Stimulated activated CD4-positive, alpha-beta T cell treated with anti-CD3 and anti-CD28 coated beads, Interleukin-2, amount 100 ng/mL, for 4 hours (primary cell): ENCODE measurements around the gene SYNPO.

ENCODE experiments used
- DNase-seq: peaks from one replicate; pipeline ENCODE4 v3.0.0-alpha.2; 2020; ENCODE audit warnings: low read depth

The SYNPO gene

DNA sequence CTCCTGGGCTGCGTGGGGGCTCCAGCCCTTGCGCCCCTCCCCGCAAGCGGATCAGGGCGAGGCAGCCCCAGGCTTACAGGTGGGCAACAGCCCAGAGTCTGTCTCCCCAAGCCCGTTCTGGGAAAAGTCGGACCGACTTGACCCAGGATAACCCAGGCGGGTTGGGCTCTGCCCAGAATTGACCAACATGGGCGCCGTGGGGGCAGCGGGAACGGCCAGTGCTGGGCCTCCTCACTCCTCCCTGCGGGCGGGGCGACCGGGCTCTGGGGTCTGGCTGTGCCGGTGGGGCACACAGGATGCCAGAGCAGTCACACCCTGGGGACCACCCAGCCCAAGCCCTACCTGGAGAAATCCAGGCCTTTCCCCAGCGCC is 15.3 kb upstream of the SYNPO start:
- DNase-seq: no peak

DNA sequence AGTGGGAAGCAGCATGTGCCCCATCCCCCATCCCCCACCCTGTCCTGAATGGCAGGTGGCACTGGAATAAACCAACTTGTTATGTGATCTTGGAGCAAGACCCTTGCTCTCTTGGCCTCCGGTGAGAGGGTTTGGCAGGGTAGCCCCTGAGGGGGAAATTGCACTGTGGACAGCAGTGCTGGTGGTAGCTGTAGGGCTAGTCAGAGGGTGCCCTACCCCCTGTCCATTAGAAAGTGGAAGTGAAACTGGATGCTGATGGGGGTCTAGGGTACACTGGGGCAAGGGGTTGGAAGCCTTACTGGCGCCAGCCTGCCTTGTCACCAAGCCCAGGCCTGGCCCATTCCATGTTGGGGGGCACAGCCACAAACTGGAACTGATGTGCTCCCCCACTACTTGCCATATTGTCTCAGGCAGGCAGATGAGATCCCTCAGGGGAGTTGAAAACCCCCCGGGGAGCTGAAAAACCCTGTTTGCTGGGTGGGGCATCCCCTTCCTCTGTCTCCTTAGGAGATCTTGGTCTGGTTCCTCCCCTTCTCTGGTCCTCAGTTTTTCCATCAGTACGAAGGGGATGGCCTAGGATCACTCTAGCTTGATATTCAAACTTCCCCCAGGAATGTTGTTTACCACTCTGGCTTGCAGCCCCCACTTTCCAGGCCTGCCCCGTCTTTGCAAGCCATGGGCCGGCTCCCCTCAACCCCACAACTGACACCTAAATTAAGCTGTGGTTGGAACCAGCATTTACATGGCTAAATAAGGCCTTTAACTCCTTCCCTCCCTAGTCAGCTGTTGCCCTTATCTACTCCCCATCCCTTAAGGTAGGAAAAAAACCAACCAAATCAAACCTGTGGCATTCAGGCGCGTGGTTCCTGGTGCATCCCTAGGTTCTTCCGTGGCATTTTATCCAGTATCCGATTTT is 14.4 kb upstream of the SYNPO start:
- no peak for DNase-seq

DNA sequence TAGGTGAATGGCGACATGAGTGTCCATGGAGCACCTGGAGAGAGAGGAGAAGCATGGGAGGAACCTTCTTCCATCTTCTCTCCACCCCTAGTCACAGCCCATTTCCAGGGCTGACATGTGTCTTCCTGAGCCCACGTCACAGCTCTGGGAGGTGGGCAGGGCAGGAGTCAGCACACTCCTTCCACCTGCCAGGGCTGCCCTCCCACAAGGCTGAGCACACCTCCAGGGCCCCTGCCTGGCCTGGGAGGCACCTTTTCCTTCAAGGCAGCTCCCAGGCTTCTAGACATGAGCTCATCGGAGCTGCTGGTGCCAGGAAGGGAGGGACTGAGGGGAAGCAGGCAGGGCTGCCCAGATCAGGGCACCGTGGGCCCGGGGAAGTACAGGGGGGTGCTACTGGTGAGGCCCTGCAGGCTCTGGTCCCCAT is 13.6 kb upstream of the SYNPO start:
- no peak for DNase-seq

DNA sequence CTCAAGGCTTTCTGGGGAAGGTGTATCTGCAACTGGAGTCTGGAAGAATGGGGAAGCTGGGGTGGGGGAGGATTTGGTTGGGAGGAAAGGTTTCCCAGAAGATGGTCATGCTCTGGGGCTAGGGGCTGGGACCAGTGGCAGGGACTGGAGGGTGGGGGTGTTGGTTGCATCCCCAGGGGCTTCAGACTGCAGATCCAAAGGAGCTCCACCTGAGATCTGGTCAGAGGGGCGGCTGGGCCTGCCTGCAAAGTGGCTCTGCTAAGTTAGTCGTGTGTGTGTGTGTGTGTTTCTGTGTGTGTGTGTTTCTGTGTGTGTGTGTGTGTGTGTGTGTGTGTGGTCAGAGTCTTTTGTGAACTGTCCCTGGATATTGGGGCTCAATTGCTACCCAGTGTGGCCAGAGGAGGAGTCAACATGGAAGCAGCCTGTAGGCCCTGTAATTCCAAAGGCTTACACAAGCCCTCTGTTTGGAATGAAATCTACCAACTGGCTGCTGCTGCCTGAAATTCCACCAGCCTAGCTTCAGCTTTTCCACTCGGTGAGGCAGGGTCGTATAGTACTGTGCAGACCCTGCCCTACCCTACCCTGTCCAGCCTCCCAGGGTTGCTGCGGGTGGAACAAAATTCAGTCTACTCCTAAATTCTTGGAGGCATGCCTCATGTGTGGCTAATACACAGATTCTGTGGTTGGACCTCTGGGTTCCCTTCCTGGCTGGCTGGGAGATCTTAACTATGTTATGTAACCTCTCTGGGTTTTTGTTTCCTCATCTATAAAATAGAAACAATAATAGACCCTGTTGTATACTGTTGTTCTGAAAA is 12.5 kb upstream of the SYNPO start:
- no peak for DNase-seq

DNA sequence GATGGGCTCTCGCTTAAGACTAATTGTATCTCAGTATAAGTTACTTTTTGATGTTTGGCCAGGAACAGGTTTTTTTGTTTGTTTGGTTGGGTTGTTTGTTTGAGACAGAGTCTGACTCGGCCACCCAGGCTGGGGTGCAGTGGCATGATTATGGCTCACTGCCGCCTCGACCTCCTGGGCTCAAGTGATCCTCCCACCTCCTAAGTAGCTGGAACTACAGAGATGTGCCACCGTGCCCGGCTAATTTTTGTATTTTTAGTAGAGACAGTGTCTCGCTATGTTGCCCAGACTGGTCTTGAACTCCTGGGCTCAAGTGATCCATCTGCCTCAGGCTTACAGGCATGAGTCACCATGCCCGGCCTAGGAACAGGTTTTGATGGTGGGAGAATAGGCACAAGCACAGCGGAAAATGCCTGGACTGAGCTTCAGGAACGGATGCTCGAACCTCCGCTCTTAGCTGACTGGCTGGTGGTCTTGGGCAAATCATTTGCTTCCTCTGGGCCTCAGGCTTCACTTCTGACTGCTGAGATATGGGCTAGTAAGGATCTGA is 11.4 kb upstream of the SYNPO start:
- DNase-seq: no peak

DNA sequence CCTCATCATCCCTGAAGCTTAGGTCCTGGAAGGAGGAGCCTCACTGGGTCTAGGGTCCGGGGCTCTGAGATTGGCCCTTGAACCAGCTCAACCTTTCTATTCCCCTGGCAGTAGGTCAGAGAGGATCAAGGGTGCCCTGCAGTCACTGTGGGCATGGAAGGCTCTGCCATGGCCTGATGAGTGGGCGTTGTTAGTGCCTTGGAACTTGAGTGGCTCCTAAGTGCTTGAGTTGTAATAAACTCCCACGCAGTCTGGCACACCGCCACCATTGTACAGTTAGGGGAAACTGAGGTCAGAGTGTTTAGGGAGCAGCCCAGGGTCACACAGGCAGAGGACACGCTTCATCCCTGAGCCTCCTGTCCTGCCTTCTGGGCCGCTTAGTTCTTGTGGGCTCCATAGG is 10.4 kb upstream of the SYNPO start:
- DNase-seq: no peak

DNA sequence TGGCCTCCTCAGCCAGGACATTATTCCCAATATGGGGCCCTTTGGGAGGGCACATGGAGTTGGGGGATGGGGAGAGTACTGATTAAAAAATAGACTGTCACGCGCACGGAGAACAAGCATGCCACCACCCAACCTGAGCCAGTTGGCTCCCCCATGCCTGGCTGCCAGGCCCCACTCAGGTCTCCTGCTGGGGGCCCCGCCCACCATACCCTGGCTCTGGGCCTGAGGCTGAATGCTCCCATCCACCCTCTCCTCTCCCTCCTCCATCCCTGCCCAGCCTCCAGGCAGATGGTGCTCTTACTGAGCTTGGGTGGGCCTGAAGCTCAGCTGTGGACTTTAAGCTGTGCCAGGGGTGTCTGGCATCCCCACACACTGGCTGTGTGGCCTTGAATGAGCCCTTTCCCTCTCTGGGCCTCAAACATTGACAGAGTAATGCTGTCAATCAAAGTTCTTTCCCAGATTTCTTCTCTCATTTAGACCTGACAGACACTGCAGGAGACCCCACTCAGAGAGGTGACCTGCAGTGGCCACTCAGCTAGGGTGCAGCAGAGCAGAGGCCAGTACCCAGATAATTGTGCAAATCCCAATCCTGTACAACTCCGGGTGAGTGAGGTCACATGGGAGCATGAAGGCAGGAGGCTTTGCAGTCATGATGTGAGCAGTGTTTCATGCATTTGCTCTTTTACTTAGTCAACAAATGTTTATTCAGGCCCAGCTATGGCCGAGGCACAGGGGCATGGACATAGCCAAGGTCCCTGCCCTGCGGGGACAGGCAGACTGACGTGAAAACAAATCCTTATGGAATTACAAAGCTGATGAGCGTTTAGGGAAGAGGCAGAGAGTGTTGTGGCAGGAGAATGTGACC is 9.8 kb upstream of the SYNPO start:
- no peak for DNase-seq

DNA sequence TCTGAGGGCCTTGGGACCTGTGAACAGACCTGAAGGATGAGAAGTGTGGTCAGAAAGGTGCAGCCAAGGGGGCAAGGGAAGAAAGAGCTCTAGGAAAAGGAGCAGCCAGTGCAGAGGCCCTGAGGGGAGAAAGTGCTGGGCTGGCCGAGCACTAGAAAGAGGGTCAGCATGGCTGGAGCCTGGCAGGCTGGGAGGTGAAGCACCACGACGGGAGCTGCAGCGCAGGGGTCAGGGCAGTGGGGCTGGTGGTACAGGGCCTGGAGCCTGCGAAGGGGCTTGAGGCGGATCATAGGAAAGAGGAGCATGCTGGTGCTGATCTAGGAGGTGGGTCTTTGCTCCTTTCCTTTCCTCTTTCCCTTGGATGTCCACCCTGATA is 9.1 kb upstream of the SYNPO start:
- DNase-seq: no peak

DNA sequence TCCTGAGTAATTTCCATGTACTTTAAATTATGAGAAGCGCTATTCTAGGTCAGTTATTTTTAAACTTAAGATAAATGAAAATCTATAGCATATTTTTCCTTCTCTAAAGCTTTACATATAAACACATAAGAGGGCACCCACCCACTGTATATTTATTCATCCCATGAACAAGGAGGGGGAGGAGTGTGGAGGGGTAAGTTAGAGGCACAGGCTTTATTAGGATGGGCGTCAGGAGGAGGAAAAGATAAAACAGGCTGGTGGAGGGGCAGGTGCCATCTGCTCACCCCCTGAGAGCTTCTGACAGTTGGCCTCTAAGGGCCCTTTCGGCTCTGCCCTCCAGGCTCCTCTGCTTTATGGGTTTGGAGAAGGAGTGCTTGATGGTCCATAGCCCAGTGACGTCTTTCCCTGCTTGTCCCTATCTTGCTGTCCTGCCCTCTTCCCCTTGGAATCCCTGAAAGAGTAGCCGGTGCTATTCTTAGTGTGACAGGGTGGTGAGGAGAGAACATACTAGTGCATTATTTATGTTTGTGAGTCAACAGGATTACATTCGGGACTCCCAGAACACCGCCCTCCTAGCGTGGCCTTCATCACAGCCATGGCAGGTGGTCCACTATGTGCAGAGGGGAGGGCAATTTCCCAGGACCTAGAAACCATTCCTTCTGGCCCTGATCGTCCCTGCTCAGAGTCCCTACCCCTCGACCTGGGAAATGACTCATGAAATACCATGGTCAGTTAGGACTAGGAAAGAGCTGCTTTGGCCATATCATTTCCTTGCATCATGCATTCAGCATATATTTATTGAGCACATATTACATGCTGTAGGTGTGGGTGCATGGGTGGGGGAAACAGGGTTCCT is 7.9 kb upstream of the SYNPO start:
- no peak for DNase-seq

DNA sequence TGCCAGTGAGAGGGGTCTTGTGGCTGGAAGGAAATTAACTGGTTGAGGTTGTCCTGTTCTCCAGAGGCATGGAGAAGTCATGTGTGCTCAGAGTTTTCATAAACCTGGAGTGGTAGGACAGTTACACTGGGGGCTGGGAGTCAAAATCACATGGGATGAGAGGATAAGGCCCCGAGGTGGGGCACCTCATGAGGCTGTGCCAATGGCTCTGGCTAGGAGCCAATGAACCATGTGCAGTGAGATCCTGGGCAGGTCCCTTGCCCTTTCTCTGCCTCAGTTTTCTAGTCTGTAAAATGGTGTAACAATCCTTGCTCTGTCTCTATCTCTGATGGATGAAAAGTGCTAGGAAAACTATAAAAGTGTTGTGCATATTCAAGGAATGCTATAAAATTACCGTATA is 7.0 kb upstream of the SYNPO start:
- DNase-seq: no peak

DNA sequence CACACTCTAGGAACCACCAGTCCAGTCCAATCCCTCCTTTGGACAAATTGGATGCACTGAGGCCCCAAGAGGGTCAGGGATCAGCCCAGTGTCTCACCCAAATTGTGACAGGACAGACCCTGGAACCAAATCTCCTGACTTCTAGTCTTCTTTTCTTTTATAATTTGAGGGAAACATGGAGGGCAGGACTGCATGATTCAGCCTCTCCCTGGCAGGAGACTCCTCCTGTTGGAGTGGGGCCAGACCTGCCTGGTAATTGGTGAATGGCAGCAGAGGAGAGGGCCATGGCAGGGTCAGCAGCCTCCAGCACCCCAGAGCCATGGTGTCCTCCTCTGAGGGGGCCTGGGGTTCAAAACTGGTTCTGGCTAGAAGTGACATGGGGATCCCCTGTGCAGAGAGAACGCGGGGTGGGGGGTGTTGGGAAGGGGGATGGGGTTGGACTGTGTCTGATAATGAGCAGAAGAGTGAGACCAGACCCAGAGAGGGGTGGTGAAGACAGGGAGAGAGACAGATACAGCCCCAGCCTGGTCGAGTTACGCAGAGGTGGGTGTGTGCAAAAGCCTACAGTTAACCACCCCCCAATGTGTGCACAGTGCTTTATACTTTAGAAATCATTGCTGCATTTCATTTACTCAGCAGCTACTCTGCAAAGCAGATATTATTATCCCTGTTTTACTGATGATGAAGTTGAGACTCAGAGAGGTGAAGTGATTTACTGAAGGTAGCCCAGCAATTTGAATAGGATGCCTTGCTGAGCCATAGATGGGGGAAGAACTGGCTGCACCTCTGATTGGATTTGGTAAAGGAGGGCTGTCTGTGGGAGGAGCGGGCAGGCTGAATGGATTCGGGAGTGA is 3.8 kb upstream of the SYNPO start:
- DNase-seq: no peak

DNA sequence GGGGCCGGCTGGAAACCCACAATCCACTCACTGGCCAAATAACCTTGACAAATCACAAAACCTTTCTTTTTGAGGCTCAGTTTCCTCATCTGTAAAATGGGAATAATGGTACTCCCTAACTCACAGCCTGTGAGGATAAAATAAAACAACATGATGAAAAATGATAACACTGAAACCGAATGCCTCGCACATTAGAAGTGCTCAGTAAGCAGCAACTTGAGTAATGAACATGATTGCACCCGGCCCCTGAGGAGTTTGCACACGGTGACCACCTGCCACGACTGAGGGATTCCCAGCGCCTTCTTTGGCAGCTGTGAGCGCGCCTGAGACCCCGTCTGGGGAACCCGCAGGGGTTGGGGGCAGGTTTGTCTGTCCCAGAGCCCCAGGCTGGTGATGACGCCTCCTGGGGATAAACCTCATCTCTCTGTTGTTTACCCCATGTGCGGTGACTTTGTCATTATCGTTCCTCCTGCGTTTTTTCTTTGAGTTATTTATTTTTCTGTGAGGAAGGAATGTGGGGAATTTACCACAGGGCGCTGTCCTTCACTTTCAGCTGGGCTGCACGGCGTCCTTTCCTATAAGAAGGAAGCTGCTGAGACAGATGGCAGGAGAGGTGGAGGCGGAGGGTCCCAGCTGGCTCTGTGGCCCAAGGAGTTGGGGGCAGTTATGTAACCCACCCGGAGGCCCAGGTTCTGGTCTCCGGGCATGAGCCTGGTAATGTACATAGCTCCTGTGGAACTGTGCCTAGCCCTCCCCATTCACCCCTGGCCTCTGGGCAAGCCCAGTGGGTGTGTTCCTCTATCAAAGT is 3.0 kb upstream of the SYNPO start:
- no peak for DNase-seq

DNA sequence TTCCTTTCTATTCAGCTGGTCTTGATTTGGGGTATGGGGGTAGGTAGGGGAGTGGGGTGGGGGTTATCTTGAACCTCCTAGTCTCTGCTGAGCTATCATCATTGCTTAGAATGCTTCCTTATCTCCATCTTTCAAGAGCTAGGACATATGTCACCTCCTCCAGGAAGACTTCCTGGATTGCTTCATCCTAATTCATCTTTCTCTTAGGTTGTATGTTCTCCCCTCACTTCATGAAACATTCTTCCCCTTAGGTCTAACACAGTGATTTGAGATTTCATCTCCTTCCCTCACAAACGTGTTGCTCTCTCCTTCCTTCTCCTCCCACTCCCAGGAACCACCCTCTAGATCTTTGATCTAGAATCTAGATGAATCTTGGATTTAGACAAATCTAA is 2.4 kb upstream of the SYNPO start:
- no peak for DNase-seq

DNA sequence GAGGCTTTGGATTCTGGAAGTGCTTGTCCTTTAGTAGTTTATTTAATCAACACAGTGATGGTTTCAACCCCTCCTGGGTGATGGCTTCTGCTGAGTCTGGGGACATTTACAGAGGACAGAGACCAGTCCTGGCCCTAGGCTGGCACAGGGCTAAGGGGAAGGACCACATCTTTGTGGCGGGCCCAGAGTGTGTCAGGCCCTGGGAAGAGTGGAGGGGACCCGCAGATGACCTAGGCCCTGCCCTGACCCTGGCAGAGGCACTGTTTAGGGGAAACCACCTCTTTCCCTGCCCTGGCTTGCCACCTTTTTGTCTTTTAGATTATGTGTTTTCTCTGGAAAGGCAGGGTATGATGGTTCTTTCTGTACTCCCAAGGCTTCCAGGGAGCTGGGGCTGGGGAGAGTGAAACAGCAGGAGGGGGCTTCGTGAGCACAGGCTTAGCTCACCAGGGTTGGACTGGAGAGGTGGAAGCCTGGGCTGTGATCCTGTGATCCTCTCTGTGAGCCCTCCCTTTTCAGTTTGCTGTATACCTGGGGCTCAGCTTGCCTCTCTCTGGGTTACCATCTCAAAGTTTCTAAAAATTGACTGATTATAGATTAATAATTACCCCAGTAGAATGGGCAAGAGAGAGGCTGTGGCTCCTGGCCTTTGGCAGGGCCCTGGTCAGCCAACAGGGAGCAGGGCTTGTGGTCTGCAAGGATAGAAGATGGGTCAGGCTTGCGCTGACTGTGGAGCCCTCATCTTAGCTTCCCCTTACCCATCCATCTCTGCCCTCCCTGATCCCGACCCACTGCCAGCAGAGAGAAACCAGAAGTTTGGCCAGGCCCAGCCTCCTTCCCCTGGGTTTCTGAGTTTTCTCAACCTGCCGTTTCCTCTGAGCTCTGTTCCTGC is 1.7 kb upstream of the SYNPO start:
- no peak for DNase-seq

DNA sequence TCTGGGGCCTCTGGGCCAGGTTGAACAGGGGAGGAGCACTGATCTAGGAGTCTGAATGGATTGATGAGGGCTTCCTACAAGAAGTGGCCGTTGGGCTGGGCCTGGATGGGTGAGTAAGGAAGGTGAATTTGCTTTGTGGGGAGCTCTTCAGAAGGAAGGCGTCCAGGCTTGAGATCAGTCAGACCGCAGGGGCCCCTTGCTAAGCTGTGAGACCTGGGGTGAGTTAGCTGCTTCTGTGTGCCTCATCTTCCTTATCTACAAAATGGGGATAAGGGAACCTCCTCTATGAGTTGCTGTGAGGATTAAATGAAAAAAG is 1.1 kb upstream of the SYNPO start:
- no peak for DNase-seq

DNA sequence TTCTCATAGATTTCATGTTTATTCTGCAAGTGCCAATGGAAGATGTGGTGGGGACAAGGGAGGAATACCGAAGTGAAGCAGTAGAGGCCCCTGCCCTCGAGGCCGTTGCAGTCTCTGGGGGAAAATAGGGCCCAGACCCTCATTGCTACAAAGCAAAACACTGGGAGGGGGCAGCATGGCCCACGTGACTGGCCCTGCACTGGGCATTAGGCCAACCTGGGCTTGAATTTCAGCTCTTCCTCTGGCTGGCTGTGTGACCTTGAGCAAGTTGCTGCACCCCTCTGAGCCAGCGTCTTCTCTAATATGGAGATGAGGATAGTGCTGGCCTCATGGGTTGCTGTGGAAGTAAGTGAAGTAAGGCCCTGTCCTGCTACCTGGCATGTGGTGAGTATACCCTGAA is 709 bp upstream of the SYNPO start:
- no peak for DNase-seq

DNA sequence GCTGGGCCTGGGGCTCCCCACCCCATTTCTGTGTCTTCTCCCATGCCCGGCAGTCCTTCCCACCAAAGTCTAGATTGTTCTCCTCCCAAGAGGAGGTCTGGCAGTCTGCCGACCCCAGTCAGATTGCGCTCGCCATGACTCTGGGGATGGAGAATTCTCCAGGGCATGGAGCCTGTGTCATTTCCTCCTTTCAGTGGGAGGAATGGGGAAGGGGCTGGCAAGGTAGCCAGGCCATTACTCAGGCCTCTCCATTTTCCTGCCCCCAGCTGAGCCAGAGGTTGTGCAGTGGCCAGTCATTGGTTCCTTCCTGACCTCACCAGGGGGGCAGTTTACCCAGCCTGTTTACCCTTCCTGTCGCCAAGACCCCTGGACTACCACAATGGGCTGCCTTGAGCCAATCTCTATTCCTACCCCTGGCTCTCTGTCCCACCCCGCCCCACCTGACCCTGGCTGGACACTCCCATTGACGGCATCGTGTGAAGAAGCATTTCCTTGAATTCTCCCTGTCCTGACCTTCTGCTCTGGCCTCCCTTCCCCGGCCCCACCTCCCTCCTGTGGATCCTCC is 628 bp downstream of the SYNPO start:
- no peak for DNase-seq
